ENCODE data around the gene ZNF835.

Gene ZNF835

GRCh38 chr19:56639217-56639616 is 32.3 kb downstream of the ZNF835 start:
- DNase-seq (ENCODE audit: low spot score), result no peak
- no peak overlapping the region for H3K4me3 Mint-ChIP-seq
- no peaks in the 10 kb centered on the region for H3K27me3 Mint-ChIP-seq (ENCODE audit: low read depth)
- peaks cover 6% of the 10 kb centered on the region for H3K36me3 Mint-ChIP-seq (ENCODE audit: low read depth)
- no peaks in the 10 kb centered on the region for H3K4me1 Mint-ChIP-seq (ENCODE audit: low read depth)
- H3K9me3 Mint-ChIP-seq, result peaks cover 44% of the 10 kb centered on the region
- H3K27ac Mint-ChIP-seq, result no peak overlapping the region

GRCh38 chr19:56637976-56638555 is 33.5 kb downstream of the ZNF835 start:
- DNase-seq (ENCODE audit: low spot score), result peak; percentile 18
- Mint-ChIP-seq H3K27me3 (ENCODE audit: low read depth) (no peaks in the 10 kb centered on the region), H3K9me3 (peaks cover 48% of the 10 kb centered on the region), H3K4me3 (no peak overlapping the region), H3K27ac (no peak overlapping the region), H3K4me1 (ENCODE audit: low read depth) (no peaks in the 10 kb centered on the region), H3K36me3 (ENCODE audit: low read depth) (peaks cover 6% of the 10 kb centered on the region)

GRCh38 chr19:56633021-56633420 is 38.5 kb downstream of the ZNF835 start:
- H3K36me3 Mint-ChIP-seq (ENCODE audit: low read depth), result no peaks in the 10 kb centered on the region
- no peak overlapping the region for H3K4me3 Mint-ChIP-seq
- H3K27me3 Mint-ChIP-seq (ENCODE audit: low read depth), result no peaks in the 10 kb centered on the region
- H3K4me1 Mint-ChIP-seq (ENCODE audit: low read depth), result no peaks in the 10 kb centered on the region
- DNase-seq (ENCODE audit: low spot score), result no peak
- no peak overlapping the region for H3K27ac Mint-ChIP-seq
- H3K9me3 Mint-ChIP-seq, result peaks cover 64% of the 10 kb centered on the region

GRCh38 chr19:56625708-56626107 is 45.8 kb downstream of the ZNF835 start:
- Mint-ChIP-seq H3K9me3 (peaks cover 59% of the 10 kb centered on the region), H3K36me3 (ENCODE audit: low read depth) (peaks cover 29% of the 10 kb centered on the region), H3K4me3 (no peak overlapping the region), H3K4me1 (ENCODE audit: low read depth) (no peaks in the 10 kb centered on the region), H3K27me3 (ENCODE audit: low read depth) (no peaks in the 10 kb centered on the region), H3K27ac (no peak overlapping the region)
- no peak for DNase-seq (ENCODE audit: low spot score)

- no peaks in the 10 kb centered on the region for H3K4me1 Mint-ChIP-seq (ENCODE audit: low read depth)
- no peaks in the 10 kb centered on the region for H3K27me3 Mint-ChIP-seq (ENCODE audit: low read depth)
- H3K27ac Mint-ChIP-seq, result no peak overlapping the region
- peaks cover 45% of the 10 kb centered on the region for H3K36me3 Mint-ChIP-seq (ENCODE audit: low read depth)
- DNase-seq (ENCODE audit: low spot score), result no peak
- H3K9me3 Mint-ChIP-seq, result peaks cover 58% of the 10 kb centered on the region
- H3K4me3 Mint-ChIP-seq, result no peak overlapping the region
Observed at GRCh38 chr19:56623006-56623405, 48.6 kb downstream of the ZNF835 start.

GRCh38 chr19:56622374-56622773 is 49.2 kb downstream of the ZNF835 start:
- DNase-seq (ENCODE audit: low spot score), result no peak
- H3K4me3 Mint-ChIP-seq, result no peak overlapping the region
- H3K4me1 Mint-ChIP-seq (ENCODE audit: low read depth), result no peaks in the 10 kb centered on the region
- H3K27me3 Mint-ChIP-seq (ENCODE audit: low read depth), result no peaks in the 10 kb centered on the region
- H3K9me3 Mint-ChIP-seq, result peaks cover 58% of the 10 kb centered on the region
- peaks cover 50% of the 10 kb centered on the region for H3K36me3 Mint-ChIP-seq (ENCODE audit: low read depth)
- no peak overlapping the region for H3K27ac Mint-ChIP-seq

- DNase-seq (ENCODE audit: low spot score), result no peak
- H3K27ac Mint-ChIP-seq, result no peak overlapping the region
Observed at GRCh38 chr19:56619121-56619520, 52.4 kb downstream of the ZNF835 start.

GRCh38 chr19:56617531-56617930 is 54.0 kb downstream of the ZNF835 start:
- H3K36me3 Mint-ChIP-seq (ENCODE audit: low read depth), result peaks cover 54% of the 10 kb centered on the region
- no peak overlapping the region for H3K27ac Mint-ChIP-seq
- DNase-seq (ENCODE audit: low spot score), result no peak
- no peaks in the 10 kb centered on the region for H3K27me3 Mint-ChIP-seq (ENCODE audit: low read depth)
- no peaks in the 10 kb centered on the region for H3K4me1 Mint-ChIP-seq (ENCODE audit: low read depth)
- H3K9me3 Mint-ChIP-seq, result peaks cover 78% of the 10 kb centered on the region
- H3K4me3 Mint-ChIP-seq, result no peak overlapping the region

More at GRCh38 chr19:56619121-56619520, 52.4 kb downstream of the ZNF835 start:
- Mint-ChIP-seq H3K9me3 (peaks cover 73% of the 10 kb centered on the region), H3K4me3 (no peak overlapping the region), H3K27me3 (ENCODE audit: low read depth) (no peaks in the 10 kb centered on the region), H3K36me3 (ENCODE audit: low read depth) (peaks cover 55% of the 10 kb centered on the region), H3K4me1 (ENCODE audit: low read depth) (no peaks in the 10 kb centered on the region)

- Mint-ChIP-seq H3K9me3 (peaks cover 90% of the 10 kb centered on the region), H3K27ac (no peak overlapping the region), H3K27me3 (ENCODE audit: low read depth) (no peaks in the 10 kb centered on the region), H3K4me1 (ENCODE audit: low read depth) (no peaks in the 10 kb centered on the region), H3K36me3 (ENCODE audit: low read depth) (peaks cover 43% of the 10 kb centered on the region), H3K4me3 (no peak overlapping the region)
- DNase-seq (ENCODE audit: low spot score), result no peak
Observed at GRCh38 chr19:56613639-56614038, 57.9 kb downstream of the ZNF835 start.

- no peaks in the 10 kb centered on the region for H3K4me1 Mint-ChIP-seq (ENCODE audit: low read depth)
- peaks cover 39% of the 10 kb centered on the region for H3K36me3 Mint-ChIP-seq (ENCODE audit: low read depth)
- no peak overlapping the region for H3K27ac Mint-ChIP-seq
- no peak overlapping the region for H3K4me3 Mint-ChIP-seq
- H3K9me3 Mint-ChIP-seq, result peaks cover 91% of the 10 kb centered on the region
- H3K27me3 Mint-ChIP-seq (ENCODE audit: low read depth), result no peaks in the 10 kb centered on the region
- DNase-seq (ENCODE audit: low spot score), result no peak
Observed at GRCh38 chr19:56612737-56613136, 58.8 kb downstream of the ZNF835 start.
